ENCODE measurements around the gene MAFG.

DNA sequence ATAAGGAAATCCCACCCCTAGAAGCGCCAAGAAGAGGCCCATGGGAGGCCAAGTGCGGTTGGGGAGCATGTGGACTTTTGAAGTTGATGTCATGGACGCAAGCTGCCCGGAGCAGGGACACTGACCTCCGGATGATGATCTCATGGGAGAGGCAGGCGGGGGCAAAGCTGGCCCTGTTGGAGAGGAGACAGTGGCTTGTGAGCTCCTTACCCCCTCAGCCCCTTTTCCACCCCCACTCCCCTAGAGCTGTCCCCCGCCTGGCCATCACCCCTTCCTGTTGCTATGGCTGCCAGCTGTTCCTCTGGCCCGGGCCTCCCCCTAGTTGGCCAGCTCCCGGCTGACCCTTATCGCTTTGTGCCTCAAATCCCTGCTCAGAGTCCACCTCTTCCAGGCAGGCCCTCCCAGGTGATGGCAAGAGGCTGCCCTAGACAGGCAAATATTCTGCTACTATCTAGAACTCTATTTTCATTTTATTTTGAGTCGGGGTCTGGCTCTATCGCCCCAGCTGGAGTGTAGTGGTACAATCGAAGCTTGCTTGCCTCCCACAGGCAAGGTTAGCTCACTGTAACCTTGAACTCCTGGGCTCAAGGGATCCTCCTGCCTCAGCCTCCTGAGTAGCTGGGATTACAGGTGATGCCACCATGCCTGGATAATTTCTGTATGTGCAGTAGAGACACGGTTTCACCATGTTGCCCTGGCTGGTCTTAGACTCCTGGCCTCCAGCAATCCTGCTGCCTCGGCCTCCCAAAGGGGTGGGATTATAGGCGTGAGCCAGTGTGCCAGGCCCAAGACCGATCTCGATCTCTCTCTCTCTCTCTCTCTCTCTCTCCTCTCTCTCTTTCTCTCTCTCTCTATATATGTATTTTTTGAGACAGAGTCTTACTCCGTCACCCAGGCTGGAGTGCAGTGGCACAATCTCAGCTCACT is 26.9 kb upstream of the MAFG start:
- TF ChIP-seq, protein P1, sequence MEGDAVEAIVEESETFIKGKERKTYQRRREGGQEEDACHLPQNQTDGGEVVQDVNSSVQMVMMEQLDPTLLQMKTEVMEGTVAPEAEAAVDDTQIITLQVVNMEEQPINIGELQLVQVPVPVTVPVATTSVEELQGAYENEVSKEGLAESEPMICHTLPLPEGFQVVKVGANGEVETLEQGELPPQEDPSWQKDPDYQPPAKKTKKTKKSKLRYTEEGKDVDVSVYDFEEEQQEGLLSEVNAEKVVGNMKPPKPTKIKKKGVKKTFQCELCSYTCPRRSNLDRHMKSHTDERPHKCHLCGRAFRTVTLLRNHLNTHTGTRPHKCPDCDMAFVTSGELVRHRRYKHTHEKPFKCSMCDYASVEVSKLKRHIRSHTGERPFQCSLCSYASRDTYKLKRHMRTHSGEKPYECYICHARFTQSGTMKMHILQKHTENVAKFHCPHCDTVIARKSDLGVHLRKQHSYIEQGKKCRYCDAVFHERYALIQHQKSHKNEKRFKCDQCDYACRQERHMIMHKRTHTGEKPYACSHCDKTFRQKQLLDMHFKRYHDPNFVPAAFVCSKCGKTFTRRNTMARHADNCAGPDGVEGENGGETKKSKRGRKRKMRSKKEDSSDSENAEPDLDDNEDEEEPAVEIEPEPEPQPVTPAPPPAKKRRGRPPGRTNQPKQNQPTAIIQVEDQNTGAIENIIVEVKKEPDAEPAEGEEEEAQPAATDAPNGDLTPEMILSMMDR (optimal IDR thresholded peaks at IDR 0.05 in 1 of 3, IDR thresholded peaks at IDR 0.05 in 1 of 3, conservative IDR thresholded peaks at IDR 0.05 in 1 of 3; ENCODE audit: extremely low read depth in 1 of 3, insufficient read depth in 2 of 3, low read length in 3 of 3): no peak
- TF ChIP-seq EZH2 (IDR thresholded peaks at IDR 0.05; ENCODE audit: low read length): no peak
